ENCODE data around the gene ZNF189.
"Not testable (repeated sequence)": the region's sequence is repeated elsewhere in the genome, so short reads cannot be mapped to it uniquely, and the experiment has no call there.

ZNF189 gene

GRCh38 chr9:101381118-101381517 lies 17.5 kb upstream of the ZNF189 start:
- DNase-seq, result no peak

- no peak for DNase-seq
These were observed 16.8 kb upstream of the ZNF189 start for GRCh38 chr9:101381833-101382342.

- no peak for DNase-seq
These were observed 15.3 kb upstream of the ZNF189 start for GRCh38 chr9:101383361-101383760.

GRCh38 chr9:101384873-101385536 lies 13.6 kb upstream of the ZNF189 start, which contains the start of gene BAAT:
BAAT (minus strand) TSS chr9:101385006; CDS start chr9:101371404, 13,602 bp downstream.
- DNase-seq, result not testable (repeated sequence)

GRCh38 chr9:101387871-101388506 lies 10.7 kb upstream of the ZNF189 start:
- DNase-seq, result peak; percentile 47

- no peak for DNase-seq
These were observed 10.1 kb upstream of the ZNF189 start for GRCh38 chr9:101388507-101388993.

- no peak for DNase-seq
These were observed 5.5 kb upstream of the ZNF189 start for GRCh38 chr9:101393135-101393534.

- no peak for DNase-seq
These were observed 4.0 kb upstream of the ZNF189 start for GRCh38 chr9:101394687-101395086.

- no peak for DNase-seq
These were observed 944 bp upstream of the ZNF189 start for GRCh38 chr9:101397746-101398067.

- no peak for DNase-seq
These were observed 435 bp downstream of the ZNF189 start for GRCh38 chr9:101398930-101399642.

- DNase-seq, result no peak
These were observed 956 bp downstream of the ZNF189 start for GRCh38 chr9:101399643-101399970.

- no peak for DNase-seq
These were observed 1.5 kb downstream of the ZNF189 start for GRCh38 chr9:101400120-101400519.

GRCh38 chr9:101403516-101404285 lies 5.0 kb downstream of the ZNF189 start:
- DNase-seq, result no peak

GRCh38 chr9:101408374-101409078 lies 9.9 kb downstream of the ZNF189 start:
- no peak for DNase-seq

GRCh38 chr9:101409079-101409477 lies 10.4 kb downstream of the ZNF189 start:
- DNase-seq, result no peak

- DNase-seq, result no peak
These were observed 16.2 kb downstream of the ZNF189 start for GRCh38 chr9:101414839-101415238.

- DNase-seq, result no peak
These were observed 16.9 kb downstream of the ZNF189 start for GRCh38 chr9:101415578-101415977.

GRCh38 chr9:101417389-101417788 lies 18.7 kb downstream of the ZNF189 start:
- DNase-seq, result no peak

GRCh38 chr9:101417977-101418376 lies 19.3 kb downstream of the ZNF189 start:
- no peak for DNase-seq

GRCh38 chr9:101418518-101419430 lies 20.1 kb downstream of the ZNF189 start:
- DNase-seq, result no peak

- no peak for DNase-seq
These were observed 21.2 kb downstream of the ZNF189 start for GRCh38 chr9:101419863-101420262.

All from CD4-positive, alpha-beta T cell treated with Interleukin-4 for 4 hours (primary cell).